Measurements from ENCODE around the gene APH1A. TPM values are rescaled to one million over a fixed set of nuclear protein-coding genes. Genes with fewer than 3 reads are reported as not detected.
A peak's percentile ranks its signal among the peaks of the same experiment; 100 is the strongest.
"Not testable (repeated sequence)": the region's sequence is repeated elsewhere in the genome, so short reads cannot be mapped to it uniquely, and the experiment has no call there.

APH1A gene
- polyA plus RNA-seq, 4 donors = 174 to 206 (median 189) TPM

DNA sequence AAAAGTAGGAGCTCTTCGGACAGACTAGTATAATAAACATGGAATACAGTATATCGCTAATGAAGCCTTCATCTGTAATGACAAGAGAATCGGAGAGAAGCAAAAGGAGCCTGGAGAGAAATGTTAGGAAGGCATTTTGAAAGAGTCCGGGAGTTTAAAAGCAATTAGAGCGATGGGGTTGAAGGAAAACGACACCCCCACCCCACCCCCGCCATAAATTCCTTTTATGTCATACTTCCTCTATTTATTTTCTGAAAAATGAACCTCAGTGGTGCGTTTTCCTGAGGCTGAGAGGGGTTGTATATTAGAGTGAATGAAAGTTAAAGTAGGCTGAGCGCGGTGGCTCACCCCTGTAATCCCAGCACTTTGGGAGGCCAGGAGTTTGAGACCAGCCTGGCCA lies 635 bp upstream of the APH1A start:
- DNase-seq (ENCODE audit: low read depth in 4 of 4, low spot score in 2 of 4) = no peak

DNA sequence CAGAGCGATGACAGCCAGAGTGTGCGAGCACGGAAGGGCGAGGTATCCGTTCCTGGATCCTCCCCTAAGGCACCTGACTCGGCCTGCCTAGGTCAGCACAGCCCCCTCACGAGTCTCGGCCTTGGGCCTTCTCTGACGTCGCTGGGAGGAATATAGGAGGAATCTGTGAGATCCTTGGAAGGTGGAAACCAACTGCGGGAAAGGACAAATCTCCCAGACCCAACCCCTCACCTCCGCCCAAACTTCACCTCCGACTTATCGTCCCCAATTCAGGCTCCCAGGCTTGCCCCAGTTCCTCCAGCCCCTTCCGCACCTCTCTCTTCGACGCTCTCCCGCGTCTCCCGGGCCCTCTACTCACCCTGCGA lies 494 bp downstream of the APH1A start:
- peak in 1 of 4 donors; percentile 4 for DNase-seq (ENCODE audit: low read depth in 4 of 4, low spot score in 2 of 4)

DNA sequence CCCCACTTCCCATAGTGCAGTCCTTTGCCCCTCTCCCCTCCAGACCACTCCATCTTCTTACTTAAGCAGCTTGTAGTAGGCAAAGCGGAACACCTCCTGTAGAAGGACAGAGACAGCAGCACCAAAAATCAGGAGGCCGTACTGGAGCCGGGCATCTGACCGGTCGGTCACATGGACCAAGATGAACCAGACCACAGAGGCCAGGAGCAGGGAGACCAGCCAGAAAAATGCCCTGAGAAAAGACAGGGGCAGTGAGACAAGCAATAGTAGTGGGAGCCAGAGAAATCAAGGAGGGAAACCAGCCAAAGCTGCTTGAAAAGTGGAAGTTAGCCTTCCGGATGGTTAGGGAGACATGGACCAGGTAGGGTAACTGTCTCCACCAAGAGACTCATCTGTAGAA lies 920 bp downstream of the APH1A start:
- no peak for DNase-seq (ENCODE audit: low read depth in 4 of 4, low spot score in 2 of 4)

DNA sequence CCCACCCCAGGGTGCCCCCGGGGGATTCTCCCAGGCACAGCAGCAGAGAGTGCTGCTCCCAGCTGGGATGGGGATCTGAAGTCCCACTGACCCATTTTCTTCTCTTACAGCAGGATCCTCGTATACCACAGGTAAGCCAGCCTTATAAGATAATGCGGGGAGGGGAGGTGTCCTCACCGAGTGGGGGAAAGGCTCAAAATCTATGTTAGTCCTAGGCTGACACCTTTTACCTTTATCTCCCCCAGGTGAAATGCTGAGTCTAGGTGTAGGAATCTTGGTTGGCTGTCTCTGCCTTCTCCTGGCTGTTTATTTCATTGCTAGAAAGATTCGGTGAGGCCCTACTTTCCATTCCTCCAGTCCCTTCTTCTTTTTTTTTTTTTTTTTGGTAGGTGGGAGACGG lies 5.3 kb downstream of the APH1A start:
- DNase-seq (ENCODE audit: low read depth in 4 of 4, low spot score in 2 of 4) = no peak

DNA sequence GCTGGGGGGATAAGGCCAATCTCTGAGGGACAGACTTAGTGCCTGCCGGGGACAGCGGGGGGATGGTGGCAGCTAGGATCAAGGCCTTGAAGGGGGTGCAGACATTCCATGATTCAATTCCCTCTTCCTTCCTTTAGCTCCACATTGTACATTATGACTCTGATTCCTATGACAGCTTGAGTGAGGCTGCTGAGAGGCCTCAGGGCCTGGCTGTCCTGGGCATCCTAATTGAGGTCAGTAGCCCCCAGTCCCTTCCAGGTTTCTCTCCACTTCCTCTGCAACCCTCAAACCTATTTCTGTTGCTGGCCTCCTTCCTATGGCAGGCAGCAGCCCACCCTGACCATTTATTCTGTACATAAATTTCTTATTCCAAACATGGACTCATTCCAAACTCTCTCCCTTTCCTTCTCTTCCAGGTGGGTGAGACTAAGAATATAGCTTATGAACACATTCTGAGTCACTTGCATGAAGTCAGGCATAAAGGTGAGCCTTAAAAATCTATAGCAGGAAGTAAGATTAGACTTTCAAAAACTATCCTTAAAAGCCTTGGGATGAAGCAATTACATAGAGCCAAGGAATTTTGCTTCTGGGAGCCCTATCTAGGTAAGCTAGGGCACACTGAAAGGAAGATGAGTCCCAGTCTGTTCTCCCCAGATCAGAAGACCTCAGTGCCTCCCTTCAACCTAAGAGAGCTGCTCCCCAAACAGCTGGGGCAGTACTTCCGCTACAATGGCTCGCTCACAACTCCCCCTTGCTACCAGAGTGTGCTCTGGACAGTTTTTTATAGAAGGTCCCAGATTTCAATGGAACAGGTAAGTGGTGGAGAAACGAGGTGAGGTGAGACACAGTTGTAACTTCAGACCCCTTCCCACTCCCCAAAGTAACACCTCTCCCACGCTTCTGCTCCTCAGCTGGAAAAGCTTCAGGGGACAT lies 6.2 kb downstream of the APH1A start:
- DNase-seq (ENCODE audit: low read depth in 4 of 4, low spot score in 2 of 4) = no peak

DNA sequence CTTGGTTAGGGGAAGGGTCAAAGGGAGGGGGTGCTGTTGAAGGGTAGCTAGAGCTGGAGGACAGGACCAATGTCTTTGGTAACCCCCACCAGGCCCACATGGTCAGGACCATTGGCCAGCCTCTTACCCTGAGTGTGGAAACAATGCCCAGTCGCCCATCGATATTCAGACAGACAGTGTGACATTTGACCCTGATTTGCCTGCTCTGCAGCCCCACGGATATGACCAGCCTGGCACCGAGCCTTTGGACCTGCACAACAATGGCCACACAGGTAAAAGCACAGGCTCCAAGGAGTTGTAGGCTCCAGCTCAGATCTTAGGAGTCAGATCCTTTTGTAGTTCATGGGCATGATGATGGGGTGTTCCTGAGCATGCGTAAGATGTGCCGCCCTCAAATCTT lies 7.4 kb downstream of the APH1A start:
- DNase-seq (ENCODE audit: low read depth in 4 of 4, low spot score in 2 of 4) = no peak

DNA sequence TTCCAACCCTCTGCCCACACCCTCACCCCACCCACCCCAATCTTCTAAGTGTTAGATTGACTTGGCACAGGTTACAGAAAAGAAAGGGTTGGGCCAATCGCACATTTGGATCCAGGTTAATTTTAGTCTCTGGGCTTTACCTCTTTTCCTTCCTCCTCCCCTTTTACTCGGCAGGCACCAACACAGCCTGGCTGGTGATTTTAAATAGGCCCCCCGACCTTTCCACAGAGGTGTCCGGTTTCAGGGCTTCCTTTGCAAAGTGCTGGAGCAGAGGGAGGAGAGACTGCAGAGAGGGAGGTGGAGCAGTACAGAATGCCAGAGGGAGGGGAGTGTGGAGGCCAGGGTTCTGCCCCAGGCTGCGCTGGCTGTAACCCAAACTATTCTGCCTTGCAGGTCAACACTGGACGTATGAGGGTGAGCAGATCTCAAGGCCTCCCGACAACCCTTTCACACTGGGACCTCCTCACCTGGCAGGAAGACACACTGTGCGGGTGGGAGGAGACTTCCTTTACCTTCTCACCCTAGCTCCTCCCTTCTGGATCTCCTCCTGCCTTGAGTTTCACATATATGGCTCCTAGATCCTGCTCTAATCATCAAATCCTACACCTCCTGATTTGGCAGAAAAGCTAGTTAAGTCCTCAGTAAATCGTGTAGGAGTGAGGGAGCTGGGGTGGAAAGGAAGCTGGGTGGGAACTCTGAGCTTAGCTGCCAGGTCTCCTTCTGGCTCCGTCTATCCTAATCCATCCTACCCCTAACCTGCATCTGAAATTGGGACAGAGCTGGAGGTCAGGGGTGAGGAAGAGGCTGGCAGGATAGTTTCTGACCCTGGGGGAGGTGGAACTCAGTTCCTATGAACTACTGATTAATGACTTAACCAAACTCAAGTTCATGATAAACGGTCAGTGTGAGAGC lies 8.8 kb downstream of the APH1A start:
- DNase-seq (ENCODE audit: low read depth in 4 of 4, low spot score in 2 of 4) = peak in 1 of 4 donors; percentile 66

DNA sequence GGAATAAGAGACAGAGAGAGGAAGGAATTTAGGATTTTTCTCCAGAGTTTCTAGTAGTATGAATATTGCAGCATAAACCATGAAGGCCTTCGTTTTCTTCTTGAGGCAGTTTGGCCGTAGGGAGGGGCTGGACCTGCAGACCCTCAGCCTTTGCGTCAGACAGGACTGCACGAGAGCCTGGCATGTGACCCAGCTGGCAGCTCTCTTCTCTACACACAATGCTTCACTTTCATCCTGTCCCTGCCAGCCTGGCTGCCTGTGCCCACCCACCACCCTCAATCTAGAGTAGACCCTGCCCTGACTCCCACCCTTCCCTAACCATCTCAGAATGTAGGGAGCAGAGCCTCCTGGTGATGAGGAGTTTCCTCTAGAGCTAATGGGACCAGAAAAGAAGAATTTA lies 9.6 kb downstream of the APH1A start:
- DNase-seq (ENCODE audit: low read depth in 4 of 4, low spot score in 2 of 4) = no peak

DNA sequence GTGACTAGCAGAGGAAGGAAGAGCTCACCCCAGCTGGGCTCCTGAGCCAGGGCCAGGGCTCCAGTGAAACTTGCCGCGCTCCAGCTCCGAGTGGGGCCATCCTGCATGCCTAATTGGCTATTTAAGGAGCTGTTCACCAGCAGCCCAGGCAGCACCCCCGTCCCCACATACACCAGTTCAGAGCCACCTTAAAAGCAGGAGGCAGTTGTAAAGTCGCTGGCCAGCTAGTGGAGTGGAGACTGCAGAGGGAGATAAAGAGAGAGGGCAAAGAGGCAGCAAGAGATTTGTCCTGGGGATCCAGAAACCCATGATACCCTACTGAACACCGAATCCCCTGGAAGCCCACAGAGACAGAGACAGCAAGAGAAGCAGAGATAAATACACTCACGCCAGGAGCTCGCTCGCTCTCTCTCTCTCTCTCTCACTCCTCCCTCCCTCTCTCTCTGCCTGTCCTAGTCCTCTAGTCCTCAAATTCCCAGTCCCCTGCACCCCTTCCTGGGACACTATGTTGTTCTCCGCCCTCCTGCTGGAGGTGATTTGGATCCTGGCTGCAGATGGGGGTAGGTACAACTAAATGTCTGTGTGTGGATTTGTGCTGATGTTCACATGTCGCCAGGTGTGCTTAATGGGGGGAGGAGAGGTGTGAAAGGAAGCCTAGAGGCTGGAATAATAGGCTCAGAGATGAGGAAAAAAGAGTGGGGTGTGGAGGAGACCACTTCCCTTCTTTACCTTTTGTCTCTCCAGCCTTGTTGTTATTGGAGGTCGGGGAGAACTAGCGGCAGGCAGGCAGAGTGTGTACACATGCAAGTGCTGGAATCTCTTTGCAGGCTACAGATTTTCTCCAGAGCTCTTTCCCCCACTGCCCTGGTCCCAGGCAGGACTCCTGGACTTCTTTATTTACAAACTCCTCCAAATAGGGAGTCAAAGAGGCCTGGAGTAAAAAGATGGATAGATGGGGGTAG lies 10.9 kb downstream of the APH1A start, which contains the start of gene CA14:
Gene CA14, plus strand, starts transcription at position 151 of the 962 bp plus-strand sequence. Its CDS starts 355 bp downstream, at position 506.
- DNase-seq (ENCODE audit: low read depth in 4 of 4, low spot score in 2 of 4) = peak in 1 of 4 donors; percentile 26

DNA sequence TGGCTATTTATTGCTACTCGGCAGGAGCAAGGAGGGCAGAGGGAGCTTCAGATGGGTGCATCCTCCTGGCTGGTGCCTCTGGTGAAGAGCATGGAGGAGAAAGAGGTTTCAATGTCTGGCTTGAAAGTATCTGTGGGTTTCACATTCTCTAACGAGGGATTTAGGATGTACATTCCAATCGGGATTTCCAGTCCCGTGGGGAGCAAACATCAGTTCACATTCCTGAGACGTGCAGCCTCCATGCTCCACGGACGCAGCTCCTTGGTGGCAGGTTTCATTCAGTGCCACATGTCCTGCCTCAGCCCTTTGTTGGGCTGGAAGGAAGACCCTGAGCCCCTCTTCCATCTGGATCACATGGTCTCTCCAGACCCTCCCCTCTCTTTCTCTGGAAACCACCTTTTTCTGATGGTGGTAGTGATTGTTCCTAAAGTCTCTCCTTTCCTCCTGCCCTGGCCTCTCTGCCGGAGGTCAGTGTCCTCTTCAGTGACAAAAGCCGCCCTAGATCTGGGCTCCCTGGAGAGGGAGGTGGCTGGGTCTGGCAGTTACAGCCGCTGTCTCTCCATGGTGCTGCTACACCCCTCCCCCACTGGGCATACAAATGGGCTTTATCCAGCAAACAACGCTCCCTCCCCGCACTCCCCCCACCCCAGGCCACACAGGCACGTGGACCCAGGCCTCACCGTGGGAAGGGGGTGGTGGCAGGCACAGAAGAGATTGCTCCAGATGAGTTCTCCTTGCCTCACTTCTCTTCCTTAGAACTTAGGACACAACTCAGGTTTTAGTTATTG lies 12.1 kb downstream of the APH1A start:
- peak in 1 of 4 donors; percentile 11 for DNase-seq (ENCODE audit: low read depth in 4 of 4, low spot score in 2 of 4)

DNA sequence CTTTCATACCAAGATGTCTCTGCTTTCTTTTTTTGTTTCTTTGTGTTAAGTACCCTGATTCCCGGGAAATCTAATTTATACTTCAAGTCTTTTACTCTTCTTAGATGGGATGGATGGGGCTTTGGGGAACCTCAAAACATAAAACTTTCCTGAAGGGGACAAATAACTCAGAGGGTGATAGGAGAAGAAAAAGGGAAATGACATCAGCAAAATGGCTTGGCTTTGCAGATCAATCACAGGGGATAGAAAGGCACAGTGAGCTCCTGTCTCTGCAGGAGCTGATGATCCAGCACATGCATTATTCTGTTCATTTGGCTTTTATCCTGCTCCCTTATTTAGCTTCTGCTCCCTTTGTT lies 12.6 kb downstream of the APH1A start:
- DNase-seq (ENCODE audit: low read depth in 4 of 4, low spot score in 2 of 4) = no peak

DNA sequence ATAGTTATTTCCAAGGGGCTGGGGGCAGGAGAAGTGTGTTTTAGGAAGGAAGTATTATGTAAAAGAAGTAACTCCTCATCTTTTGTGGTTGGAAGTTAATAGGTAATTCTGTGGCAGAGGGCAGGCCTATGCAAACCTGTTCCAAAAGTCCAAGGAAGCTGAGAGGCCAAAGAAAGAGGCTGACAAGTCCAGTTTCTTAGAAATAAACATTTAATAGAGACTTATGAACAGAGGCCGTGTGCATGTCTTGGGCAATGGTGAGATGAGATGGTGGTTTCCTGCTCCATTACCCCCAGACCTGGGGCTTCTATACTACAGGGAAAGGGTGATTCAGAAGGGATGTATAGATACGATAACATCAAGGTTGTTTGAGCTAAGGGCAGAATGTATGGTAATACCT lies 18.9 kb downstream of the APH1A start:
- DNase-seq (ENCODE audit: low read depth in 4 of 4, low spot score in 2 of 4) = no peak

DNA sequence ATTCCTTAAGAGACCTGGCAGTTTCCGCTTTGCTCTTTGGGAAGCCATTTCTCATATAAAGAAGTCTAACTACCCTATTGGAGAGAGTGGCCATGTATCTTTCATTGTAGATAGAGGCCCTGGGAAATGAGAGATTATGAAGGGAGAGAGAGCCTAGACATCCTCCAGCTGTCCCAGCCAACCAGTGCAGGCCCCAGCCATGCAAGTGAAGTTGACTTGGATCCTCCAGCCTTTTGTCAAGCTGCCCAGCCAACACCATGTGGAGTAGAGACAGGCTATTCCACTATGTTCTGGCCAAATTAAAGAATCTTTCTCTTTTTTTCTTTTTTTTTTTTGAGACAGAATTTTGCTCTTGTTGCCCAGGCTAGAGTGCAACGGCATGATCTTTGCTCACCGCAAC lies 25.8 kb downstream of the APH1A start:
- DNase-seq (ENCODE audit: low read depth in 4 of 4, low spot score in 2 of 4) = no peak

DNA sequence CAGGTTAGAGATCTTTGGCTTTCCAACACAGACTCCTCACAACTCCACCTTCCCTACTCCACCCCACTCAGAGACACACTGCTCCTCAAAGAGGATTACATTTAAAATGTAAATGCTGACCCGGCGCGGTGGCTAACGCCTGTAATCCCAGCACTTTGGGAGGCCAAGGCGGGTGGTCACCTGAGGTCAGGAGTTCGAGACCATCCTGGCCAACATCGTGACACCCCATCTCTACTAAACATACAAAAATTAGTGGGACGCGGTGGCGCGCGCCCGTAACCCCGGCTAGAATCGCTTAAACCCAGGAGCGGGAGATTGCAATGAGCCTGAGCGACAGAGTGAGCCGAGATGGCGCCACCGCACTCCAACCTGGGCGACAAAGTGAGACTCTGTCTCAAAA lies 31.1 kb downstream of the APH1A start:
- no peak for DNase-seq (ENCODE audit: low read depth in 4 of 4, low spot score in 2 of 4)

DNA sequence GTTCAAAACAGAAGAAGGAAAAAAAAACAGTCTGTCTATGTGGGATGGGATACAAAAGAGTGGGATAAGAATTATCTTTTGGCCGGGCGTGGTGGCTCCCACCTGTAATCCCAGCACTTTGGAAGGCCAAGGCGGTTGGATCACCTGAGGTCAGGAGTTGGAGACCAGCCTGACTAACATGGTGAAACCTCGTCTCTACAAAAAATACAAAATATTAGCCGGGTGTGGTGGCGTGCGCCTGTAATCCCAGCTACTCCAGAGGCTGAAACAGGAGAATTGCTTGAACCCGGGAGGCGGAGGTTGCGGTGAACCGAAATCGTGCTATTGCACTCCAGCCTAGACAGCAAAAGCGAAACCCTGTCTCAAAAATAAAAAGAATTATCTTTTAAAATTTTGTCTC lies 31.6 kb downstream of the APH1A start:
- DNase-seq (ENCODE audit: low read depth in 4 of 4, low spot score in 2 of 4) = not testable (repeated sequence)

DNA sequence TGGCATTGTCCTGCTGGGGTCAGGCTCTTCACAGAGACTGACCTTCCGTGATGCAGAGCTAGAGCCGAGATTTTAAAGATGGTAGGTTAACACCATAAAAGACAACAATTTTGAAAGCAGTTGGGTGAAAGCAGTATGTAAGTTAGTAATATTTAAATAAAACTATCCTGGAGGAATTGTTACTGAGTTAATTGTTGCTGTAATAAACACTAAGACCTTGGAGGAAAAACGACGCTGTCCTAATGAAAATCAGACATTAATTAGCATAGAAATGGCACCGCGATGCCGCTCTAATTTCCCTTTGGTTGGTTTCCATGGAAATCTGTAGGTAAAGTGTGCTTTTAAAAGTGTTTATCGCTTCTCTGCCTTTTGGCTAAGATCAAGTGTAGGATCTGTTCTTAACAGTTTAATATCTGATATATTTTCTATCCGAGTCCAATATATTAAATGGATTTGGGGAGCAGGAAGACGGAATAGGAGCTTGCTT lies 32.2 kb downstream of the APH1A start:
- no peak for DNase-seq (ENCODE audit: low read depth in 4 of 4, low spot score in 2 of 4)

DNA sequence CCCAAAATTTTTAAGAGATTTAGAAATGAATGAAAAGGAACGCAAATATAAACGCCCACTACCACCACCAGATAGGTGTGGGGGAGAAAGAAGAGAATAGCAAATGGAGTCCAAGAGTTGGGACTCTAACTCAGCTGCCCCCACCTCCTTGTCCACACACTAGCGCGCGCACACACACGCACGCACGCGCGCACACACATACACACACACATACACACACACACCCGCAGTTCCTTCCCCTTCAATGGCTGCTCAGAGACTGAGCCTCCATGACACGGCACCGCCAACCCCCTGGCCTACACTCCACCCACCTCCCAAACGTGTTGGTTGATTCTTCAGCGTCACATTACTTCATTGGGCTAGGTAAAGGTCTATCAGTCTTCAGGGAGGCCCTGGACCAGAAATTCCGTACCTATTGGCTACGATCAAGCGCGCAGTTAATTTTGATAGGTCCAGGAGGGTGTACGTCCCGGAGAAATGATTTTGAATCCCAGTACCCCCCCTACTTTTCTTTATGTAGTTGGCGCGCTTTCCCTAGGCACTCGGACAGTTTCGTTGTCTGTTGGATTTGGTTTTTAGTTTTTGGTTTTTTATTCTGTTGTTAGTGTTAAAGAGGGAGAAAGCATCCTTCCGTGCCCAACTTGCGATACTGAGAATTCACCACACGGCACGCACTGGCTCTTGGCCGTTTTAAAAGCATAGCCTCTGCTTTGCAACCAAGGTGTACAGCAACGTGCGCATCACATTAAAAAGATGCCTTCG lies 32.8 kb downstream of the APH1A start, which contains the start of gene ANP32E:
Gene ANP32E, minus strand, starts transcription at position 261 of the 762 bp plus-strand sequence. CDS start 326 bp downstream, outside the sequence.
- peak in 2 of 4 donors; percentile 97 to 98 for DNase-seq (ENCODE audit: low read depth in 4 of 4, low spot score in 2 of 4)

DNA sequence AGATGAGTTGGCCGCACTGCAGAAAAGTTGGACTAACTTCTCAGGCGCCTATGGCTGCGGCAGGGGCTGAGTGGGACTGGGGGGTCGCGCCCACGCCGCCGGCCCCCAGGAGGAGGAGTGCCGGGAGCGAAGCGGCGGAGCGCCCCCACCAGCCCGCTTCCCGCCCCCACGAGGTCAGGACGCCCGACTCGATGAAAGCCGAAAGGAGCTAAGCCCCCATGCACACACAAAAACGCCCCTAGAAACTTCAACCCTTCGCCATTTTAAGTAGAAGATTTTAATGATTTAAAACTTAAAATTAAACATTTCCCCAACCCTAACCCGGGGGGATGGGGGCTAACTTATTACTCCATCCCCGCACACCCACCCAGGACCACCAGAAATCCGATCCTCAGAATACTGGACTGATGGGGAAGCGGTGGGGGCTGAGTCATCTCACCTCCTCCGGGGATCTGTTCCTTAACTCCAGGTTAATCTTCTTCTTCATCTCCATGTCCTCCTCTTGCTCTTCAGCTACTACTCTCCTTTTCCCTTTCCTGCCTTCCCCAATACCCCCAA lies 33.4 kb downstream of the APH1A start:
- DNase-seq (ENCODE audit: low read depth in 4 of 4, low spot score in 2 of 4) = no peak
